ENCODE data around the gene SLC9A9.

DNA sequence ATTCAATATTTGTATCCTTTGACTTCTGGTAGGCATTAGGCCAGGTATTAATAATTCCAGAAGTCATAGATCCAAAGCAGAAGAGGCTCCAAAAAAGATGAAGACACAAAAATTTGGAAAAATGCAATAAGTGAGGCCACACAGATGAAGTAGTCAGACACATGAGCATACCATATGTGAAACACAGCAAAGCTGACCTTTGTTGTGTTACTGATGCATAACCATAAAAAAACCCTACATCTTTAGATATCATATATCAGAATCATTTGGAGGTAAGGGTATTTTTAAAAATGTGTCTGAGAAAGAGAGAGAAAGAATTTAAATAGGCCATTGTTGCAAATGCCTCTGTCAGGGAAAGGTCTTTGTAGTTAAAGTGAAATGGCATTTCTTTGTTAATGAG lies 314.9 kb downstream of the SLC9A9 start:
- TF ChIP-seq, protein P1, sequence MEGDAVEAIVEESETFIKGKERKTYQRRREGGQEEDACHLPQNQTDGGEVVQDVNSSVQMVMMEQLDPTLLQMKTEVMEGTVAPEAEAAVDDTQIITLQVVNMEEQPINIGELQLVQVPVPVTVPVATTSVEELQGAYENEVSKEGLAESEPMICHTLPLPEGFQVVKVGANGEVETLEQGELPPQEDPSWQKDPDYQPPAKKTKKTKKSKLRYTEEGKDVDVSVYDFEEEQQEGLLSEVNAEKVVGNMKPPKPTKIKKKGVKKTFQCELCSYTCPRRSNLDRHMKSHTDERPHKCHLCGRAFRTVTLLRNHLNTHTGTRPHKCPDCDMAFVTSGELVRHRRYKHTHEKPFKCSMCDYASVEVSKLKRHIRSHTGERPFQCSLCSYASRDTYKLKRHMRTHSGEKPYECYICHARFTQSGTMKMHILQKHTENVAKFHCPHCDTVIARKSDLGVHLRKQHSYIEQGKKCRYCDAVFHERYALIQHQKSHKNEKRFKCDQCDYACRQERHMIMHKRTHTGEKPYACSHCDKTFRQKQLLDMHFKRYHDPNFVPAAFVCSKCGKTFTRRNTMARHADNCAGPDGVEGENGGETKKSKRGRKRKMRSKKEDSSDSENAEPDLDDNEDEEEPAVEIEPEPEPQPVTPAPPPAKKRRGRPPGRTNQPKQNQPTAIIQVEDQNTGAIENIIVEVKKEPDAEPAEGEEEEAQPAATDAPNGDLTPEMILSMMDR (IDR thresholded peaks at IDR 0.05; ENCODE audit: poor library complexity, severe bottlenecking), result no peak
- TF ChIP-seq SMC3 (conservative IDR thresholded peaks at IDR 0.05; ENCODE audit: poor library complexity) (no peak), POLR2AphosphoS5 (IDR thresholded peaks at IDR 0.05) (no peak), EP300 (conservative IDR thresholded peaks at IDR 0.05; ENCODE audit: poor library complexity, severe bottlenecking) (no peak), TAF1 (IDR thresholded peaks at IDR 0.05; ENCODE audit: low read depth) (no peak), EZH2 (IDR thresholded peaks at IDR 0.05; ENCODE audit: borderline replicate concordance, insufficient read depth, low read length, poor library complexity, severe bottlenecking) (no peak), RAD21 (conservative IDR thresholded peaks at IDR 0.05) (no peak), MXI1 (conservative IDR thresholded peaks at IDR 0.05; ENCODE audit: poor library complexity, severe bottlenecking) (no peak)
- TF ChIP-seq, protein P2, sequence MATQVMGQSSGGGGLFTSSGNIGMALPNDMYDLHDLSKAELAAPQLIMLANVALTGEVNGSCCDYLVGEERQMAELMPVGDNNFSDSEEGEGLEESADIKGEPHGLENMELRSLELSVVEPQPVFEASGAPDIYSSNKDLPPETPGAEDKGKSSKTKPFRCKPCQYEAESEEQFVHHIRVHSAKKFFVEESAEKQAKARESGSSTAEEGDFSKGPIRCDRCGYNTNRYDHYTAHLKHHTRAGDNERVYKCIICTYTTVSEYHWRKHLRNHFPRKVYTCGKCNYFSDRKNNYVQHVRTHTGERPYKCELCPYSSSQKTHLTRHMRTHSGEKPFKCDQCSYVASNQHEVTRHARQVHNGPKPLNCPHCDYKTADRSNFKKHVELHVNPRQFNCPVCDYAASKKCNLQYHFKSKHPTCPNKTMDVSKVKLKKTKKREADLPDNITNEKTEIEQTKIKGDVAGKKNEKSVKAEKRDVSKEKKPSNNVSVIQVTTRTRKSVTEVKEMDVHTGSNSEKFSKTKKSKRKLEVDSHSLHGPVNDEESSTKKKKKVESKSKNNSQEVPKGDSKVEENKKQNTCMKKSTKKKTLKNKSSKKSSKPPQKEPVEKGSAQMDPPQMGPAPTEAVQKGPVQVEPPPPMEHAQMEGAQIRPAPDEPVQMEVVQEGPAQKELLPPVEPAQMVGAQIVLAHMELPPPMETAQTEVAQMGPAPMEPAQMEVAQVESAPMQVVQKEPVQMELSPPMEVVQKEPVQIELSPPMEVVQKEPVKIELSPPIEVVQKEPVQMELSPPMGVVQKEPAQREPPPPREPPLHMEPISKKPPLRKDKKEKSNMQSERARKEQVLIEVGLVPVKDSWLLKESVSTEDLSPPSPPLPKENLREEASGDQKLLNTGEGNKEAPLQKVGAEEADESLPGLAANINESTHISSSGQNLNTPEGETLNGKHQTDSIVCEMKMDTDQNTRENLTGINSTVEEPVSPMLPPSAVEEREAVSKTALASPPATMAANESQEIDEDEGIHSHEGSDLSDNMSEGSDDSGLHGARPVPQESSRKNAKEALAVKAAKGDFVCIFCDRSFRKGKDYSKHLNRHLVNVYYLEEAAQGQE (IDR thresholded peaks at IDR 0.05; ENCODE audit: borderline replicate concordance), result no peak
